Ishikawa (cell line): ENCODE data around the gene SH3TC1.

ENCODE experiments used
- CEBPB ChIP-seq: IDR thresholded peaks from 2 replicates; pipeline ENCODE4 v1.6.1; 2012
- CREB1 ChIP-seq: IDR thresholded peaks from 2 replicates; pipeline ENCODE4 v1.6.1; 2012; ENCODE audit warnings: low read depth
- EGR1 ChIP-seq: IDR thresholded peaks from 2 replicates; pipeline ENCODE4 v1.6.1; 2012
- EP300 ChIP-seq: IDR thresholded peaks from 2 replicates; pipeline ENCODE4 v1.6.1; 2012; ENCODE audit warnings: borderline replicate concordance
- FOXM1 ChIP-seq: IDR thresholded peaks from 2 replicates; pipeline ENCODE4 v1.6.1; 2012; ENCODE audit warnings: low read depth, borderline replicate concordance
- NFIC ChIP-seq: IDR thresholded peaks from 2 replicates; pipeline ENCODE4 v1.6.1; 2012
- RAD21 ChIP-seq: IDR thresholded peaks from 2 replicates; pipeline ENCODE4 v1.6.1; 2012; ENCODE audit warnings: low read depth
- TAF1 ChIP-seq: IDR thresholded peaks from 2 replicates; pipeline ENCODE4 v1.6.1; 2012; ENCODE audit warnings: low read depth, mild to moderate bottlenecking
- TCF12 ChIP-seq: IDR thresholded peaks from 2 replicates; pipeline ENCODE4 v1.6.1; 2012; ENCODE audit warnings: low read depth
- TEAD4 ChIP-seq: IDR thresholded peaks from 2 replicates; pipeline ENCODE4 v1.6.1; 2012
- YY1 ChIP-seq: IDR thresholded peaks from 2 replicates; pipeline ENCODE4 v1.6.1; 2012; ENCODE audit warnings: low read depth
- ZBTB7A ChIP-seq: IDR thresholded peaks from 2 replicates; pipeline ENCODE4 v1.6.1; 2012; ENCODE audit warnings: low read depth
- TF ChIP-seq, protein P1 (sequence below): IDR thresholded peaks from 2 replicates; pipeline ENCODE4 v1.6.1; 2012; ENCODE audit warnings: low read depth, mild to moderate bottlenecking
- TF ChIP-seq, protein P2 (sequence below): IDR thresholded peaks from 2 replicates; pipeline ENCODE4 v1.6.1; 2012
- TF ChIP-seq, protein P3 (sequence below): IDR thresholded peaks from 2 replicates; pipeline ENCODE4 v1.6.1; 2012

Gene SH3TC1

DNA sequence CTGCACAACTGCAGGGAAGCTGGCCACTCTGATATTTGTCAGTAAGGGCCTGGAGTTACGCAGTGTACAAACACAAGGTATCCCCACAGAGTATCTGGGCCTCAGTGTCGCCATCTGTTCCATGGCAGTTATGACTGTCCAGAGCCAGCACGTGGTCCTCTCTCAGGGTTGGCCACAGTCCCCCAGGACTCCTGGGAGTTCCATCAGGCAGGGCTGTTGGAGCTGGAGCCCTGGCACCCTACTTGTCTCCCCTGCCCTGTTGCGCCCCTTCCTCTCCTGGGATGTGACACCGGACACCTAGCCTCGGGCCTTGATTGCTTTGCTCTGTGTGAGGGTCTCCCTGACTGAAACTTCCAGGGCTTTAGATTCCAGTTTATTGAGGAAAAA lies 78.9 kb downstream of the SH3TC1 start:
- TF ChIP-seq CREB1 (no peak), EP300 (no peak)
- TF ChIP-seq, protein P1, sequence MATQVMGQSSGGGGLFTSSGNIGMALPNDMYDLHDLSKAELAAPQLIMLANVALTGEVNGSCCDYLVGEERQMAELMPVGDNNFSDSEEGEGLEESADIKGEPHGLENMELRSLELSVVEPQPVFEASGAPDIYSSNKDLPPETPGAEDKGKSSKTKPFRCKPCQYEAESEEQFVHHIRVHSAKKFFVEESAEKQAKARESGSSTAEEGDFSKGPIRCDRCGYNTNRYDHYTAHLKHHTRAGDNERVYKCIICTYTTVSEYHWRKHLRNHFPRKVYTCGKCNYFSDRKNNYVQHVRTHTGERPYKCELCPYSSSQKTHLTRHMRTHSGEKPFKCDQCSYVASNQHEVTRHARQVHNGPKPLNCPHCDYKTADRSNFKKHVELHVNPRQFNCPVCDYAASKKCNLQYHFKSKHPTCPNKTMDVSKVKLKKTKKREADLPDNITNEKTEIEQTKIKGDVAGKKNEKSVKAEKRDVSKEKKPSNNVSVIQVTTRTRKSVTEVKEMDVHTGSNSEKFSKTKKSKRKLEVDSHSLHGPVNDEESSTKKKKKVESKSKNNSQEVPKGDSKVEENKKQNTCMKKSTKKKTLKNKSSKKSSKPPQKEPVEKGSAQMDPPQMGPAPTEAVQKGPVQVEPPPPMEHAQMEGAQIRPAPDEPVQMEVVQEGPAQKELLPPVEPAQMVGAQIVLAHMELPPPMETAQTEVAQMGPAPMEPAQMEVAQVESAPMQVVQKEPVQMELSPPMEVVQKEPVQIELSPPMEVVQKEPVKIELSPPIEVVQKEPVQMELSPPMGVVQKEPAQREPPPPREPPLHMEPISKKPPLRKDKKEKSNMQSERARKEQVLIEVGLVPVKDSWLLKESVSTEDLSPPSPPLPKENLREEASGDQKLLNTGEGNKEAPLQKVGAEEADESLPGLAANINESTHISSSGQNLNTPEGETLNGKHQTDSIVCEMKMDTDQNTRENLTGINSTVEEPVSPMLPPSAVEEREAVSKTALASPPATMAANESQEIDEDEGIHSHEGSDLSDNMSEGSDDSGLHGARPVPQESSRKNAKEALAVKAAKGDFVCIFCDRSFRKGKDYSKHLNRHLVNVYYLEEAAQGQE = no peak
- TF ChIP-seq, protein P2, sequence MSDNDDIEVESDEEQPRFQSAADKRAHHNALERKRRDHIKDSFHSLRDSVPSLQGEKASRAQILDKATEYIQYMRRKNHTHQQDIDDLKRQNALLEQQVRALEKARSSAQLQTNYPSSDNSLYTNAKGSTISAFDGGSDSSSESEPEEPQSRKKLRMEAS = no peak

DNA sequence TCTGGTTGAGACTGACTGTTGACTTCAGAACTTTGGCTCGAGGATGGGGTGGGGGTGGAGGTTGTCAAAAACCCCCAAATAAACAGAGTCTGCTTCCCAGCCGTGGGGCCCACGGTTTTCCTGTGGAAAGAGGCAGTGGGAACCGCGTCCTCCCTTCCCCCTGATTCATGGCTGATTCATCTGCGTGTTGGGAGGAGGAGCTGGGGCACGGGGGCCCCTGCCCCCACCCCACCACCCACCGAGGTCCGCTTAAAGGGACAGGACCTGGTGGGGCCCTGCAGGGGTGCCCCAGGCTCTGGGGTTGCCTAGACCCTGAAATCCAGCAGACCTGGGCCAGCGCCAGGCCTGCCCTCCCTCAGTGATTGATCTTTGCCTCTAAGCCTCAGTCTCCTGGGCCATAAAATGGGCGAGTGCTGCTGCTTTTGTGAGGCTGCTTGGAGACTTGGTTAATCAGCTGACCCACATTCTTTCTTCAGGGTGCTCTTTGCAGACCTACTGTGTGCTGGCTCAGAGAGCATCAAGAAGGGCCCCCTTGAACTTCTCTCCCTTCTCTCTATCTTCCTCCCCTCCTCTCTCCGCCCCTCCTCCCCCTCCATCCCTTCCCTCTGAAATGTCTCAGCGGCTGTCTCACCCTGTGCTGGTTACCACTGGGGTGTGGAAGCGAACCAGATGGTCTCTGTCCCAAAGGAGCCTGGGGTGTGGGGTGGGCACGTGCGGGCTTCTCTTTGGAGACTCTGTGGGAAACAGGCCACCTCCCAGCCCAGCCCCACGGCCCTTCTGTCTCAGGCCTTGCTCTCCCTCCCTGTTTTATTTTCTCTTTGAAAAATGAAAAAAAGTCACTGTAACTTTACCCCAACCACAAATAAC lies 79.6 kb downstream of the SH3TC1 start:
- TF ChIP-seq CEBPB = no peak
- TF ChIP-seq, protein P2 = no peak
- TF ChIP-seq YY1 = no peak
- no peak for TF ChIP-seq FOXM1
- TF ChIP-seq, protein P1 = no peak
- TF ChIP-seq EP300 = no peak
- no peak for TF ChIP-seq NFIC
- TF ChIP-seq, protein P3, sequence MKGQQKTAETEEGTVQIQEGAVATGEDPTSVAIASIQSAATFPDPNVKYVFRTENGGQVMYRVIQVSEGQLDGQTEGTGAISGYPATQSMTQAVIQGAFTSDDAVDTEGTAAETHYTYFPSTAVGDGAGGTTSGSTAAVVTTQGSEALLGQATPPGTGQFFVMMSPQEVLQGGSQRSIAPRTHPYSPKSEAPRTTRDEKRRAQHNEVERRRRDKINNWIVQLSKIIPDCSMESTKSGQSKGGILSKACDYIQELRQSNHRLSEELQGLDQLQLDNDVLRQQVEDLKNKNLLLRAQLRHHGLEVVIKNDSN = no peak
- TF ChIP-seq CREB1 = no peak
- no peak for TF ChIP-seq EGR1
- no peak for TF ChIP-seq TEAD4

DNA sequence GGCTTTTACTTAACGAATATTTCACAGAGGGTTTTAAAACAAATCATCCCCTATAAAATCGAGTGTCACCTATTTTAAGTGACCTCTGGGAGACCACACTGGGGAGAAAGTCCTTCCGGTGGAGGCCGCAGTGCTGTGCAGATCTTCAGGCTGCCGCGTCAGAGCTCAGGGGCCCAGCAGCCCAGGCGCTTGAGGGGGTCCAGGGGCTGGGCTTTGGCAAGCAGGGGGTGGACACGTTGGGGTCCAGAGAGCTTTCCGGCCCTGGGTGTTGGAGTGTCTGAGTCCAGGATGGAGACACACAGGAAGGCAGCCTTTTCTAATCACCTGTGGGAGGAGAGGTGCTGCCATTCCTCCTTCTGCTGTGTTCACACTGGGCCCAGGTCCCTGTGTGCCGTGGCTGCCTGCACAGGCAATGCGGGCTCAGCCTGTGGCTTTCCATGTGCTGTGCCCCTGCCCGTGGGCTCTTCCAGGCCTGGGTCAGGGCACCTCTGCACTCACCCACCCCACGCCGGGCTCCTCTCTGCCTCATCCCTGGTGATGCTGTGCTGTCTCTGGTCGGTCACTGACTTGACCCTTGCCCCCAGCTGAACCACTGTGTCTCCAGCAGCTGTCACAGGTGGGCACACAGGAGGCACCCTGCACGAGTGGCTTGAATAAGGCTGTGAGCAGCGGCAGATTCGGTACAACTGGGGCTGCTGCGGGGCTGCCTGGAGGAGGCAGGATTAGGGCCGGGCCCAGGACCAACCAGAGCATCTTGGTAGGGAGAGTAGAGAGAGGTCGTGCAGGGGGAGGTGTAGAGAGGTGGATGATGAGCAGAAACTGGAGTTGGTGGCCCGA lies 80.4 kb downstream of the SH3TC1 start:
- TF ChIP-seq FOXM1 = no peak
- TF ChIP-seq, protein P1 = no peak
- no peak for TF ChIP-seq ZBTB7A
- TF ChIP-seq EP300 = no peak
- TF ChIP-seq, protein P2 = no peak
- TF ChIP-seq, protein P3 = no peak
- TF ChIP-seq RAD21 = no peak
- no peak for TF ChIP-seq NFIC
- no peak for TF ChIP-seq TCF12
- TF ChIP-seq TAF1 = no peak
- no peak for TF ChIP-seq YY1
- no peak for TF ChIP-seq CEBPB
- no peak for TF ChIP-seq EGR1
